Measurements from ENCODE around the gene DPH5.

- TF ChIP-seq CTCF (IDR thresholded peaks at IDR 0.05) (no peak), EP300 (IDR thresholded peaks at IDR 0.05) (no peak)
Measured at GRCh38 chr1:101044259-101044658, 18.7 kb upstream of the DPH5 start.
